ENCODE results near the gene CLTCL1.
"Not testable (repeated sequence)": the region's sequence is repeated elsewhere in the genome, so short reads cannot be mapped to it uniquely, and the experiment has no call there.

Gene CLTCL1

DNA sequence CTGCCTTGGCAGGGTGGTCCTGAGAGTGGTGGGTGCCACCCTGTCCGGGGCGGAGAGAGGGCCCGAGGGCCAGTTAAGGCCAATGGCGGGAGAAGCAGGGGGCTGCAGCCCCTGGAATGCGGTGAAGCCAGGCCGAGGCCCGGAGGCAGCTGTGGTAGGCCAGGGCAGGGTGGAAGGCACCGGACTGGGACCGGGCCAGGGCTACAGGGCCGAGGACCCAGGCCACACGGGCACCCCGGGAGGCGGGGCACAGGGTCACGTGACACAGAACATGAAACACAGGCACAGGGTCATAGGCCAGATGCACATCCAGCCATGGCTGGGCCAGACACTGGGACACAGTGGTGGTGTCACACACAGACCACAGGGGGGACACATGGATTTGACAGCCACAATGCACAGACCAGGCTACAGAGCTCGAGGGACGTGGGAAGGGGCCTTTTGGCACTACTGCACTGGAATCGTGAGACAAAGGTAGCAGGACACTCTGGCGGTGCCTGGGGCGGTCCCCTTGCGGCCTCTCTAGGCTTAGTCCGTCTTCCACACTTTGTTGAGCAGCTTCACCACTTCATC lies 115.8 kb downstream of the CLTCL1 start:
- DNase-seq (ENCODE audit: low spot score) = no peak

DNA sequence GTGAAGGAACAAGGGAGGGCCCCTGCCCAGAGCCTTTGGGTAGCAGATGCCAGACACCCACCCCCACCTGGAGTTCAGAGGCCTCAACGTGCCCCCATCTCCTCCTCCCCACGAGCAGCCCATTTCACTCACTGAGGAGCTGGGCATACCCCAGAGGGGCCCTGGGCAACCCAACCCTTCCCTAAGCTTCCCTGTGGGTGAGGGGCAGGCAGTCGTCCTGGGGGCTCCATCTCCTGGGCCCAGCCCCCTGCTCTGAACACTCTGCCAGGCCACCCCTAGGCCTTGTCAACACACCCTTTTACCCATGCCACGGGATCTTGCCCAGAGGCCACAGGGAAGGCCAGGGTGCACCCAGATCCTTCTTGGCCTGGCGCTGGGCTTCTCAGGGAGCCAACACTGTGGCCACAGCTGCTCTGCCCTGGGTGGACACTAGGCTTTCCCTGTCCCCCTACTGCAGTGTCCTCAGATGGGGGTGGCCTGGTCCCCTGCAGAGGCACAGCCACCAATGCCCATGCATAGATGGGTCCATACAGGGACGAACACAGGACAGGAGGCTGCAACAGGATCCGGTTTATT lies 116.4 kb downstream of the CLTCL1 start:
- DNase-seq (ENCODE audit: low spot score) = no peak

DNA sequence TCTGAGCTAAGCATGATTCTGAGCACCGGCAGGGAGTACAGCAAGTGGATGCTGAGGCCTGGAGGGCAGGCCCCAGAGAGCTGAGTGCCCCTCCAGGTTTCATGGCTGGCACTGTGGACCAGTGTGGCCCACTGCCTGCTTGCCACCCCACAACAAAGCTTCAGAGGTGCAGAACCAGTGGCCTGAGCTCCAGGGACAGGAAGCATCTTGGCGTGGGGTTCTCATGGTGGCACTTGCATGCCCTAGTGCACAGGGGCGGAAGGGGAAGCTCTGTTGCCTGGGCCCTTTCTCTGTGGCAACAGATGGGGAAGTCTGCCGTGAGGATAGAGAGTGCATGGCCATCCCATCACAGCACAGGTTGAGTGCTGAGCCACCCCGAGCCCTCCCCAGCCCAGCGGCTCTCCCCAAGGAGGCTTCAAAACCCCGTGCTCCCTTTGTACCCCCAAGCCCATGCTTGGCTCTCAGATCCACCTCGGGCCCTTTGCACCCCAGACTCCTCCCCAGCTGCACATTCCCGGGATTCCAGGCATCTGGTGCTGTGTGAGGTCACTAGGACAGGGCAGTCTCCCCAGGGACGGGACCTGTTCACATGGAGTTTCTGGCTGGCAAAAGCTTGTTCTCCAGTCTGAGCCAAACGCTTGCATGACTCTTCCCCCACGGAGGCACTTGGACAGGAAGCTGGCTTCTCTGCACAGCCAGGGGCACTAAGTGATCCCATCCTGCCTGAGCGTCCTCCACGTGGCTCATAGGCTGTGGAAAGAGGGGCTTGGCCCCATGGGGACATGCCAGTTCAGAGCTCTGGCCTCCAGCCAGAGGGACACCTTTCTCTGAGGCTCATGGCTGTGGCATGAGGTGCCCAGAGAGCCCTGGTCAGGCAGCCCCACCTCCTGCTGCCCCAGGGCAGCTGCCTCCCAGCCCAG lies 117.2 kb downstream of the CLTCL1 start:
- peak; percentile 76 for DNase-seq (ENCODE audit: low spot score)

DNA sequence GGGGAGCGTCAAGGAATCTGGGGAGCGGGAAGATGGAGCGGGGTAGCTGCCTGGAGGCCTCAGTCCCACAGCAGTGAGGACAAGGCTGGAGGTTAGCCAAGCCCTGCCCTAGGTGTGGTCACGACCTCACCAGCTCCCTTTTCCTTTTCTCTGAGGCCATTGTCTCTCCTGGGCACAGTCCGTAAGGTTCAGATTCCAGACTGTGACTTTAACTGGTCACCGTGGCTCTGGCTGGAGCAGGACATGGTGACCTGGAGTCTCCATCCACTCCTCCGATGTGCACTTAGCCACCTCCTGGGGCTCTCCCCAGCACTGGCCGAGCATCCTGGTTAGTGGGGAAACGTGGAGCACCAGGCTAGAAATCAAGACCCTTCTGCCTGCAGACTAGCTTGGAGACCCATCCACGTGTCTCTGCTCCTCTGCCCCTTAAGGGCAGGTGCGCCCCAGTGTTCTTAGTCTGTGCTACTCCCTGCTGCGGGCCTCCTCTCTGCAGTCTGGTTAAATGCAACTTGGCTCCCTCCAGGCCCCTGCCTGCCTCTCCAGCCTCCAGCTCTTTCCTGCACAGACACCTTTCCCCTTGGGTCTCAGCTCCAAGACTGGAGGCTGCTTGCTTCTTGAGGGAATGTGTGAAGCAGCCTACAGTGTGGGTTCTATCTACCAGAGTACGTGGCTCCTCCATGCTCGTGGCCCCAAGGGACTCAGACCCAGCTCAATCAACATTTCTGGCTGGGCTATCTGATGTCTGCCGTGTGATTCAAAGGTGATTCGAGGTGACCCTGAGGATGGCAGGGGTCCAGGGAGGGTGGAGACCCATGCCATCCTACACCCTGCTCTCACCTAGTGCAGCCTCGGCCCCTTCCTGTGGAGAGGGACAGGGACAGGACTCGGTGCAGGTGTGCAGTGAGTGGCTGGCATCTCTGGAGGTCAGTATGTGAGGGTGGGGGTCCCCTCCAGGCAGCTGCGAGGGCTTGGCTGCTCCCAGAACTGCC lies 118.2 kb downstream of the CLTCL1 start:
- DNase-seq (ENCODE audit: low spot score) = no peak

DNA sequence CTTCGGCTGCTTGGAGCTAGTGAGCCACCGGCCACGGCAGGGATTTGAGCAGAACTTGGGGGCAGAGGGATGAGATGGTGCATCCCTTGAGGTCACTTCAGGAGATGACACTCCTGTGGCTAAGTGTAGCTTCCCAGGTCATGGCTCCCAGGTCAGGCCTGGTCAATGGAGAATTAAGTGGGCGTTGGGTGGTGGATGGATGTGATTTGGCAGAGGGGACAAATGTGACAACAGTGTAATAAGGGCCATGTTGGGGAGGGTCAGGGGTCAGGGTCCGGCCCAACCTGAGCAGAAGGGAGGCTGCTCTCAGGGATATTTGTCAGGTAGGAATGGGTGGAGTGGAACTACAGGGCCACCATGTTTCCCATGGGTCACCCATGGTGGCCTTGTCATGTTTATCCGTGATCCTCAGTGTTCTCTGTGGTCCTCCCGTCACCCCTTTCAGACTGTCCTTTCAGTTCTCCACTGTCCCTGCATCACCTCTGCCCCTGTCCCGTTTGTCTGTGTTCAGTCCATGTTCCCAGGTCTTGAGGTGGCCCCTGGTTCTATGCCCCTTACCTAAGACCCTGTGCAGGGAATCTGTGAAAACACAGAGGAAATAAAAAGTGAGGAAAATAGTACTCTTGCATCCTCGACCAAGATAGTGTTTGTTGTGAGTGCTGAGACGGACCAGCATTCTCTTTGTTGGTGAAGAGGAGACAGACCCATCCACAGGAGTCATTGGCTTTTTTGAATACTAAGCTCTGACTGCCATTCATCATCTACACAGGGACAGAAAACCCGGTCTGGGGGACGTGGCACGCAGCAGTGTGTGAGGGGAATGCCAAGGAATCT lies 119.1 kb downstream of the CLTCL1 start:
- DNase-seq (ENCODE audit: low spot score) = no peak

DNA sequence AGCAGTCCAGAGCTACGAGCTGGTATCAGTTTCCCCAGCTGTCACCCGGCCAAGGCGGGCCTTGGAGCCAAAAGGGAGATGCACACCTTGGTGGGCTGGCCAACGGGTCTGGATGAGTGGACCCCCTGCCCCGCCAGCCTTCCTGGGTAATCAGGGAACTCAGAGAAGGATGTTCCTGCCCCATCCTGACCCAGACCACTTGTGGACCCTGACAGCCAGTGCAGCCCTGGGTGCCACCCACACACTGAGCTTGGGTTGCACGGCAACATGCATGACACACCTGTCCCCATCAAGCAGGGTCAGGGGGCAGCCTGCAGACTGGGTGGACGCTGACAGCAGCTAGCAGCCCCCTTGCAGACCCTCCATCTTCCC lies 121.6 kb downstream of the CLTCL1 start:
- DNase-seq (ENCODE audit: low spot score) = no peak

DNA sequence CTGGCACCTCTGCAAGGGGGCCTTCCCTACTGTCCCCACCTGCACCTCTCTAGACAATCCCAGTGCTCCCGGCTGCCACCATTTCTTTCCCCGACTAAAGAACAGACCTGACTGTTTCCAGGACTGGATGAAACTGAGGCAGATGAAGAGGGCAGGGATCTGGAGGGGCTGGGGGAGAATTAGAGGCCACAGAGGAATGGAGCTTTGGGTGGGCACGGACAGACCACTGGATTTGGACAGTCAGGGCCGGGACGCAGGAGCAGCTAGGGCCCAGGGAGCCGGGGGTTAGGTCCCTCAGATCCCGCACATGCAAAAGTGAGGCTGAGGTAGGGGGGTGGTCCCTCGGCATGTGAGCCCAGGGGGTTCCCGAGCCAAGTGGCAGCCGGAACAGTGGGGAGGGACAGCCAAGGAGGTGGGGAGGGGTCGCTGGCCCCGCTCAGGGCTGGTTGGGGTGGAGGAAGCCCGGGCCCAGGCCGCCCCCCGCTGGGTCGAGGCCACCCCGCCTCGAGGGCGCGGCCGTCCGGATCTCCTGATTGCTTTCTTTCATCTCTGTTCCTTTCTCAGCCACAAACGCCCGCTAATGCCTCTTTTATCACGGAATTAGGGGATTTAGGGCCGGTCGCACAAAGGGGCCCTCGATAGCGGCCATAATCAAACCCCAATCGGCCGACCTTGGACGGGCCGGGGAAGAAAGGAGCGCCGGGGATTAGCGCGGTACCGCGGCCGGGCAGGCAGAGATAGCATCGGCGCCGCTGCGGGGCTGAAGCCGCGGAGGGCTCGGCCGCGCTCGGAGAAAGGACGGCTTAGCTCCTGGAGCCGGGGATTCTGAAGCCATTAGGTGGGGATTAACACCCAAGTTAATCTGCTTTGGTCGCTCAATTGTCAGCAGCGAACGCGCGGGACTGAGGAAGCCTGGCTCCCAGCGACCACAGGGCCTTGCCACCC lies 122.2 kb downstream of the CLTCL1 start:
- DNase-seq (ENCODE audit: low spot score) = no peak

DNA sequence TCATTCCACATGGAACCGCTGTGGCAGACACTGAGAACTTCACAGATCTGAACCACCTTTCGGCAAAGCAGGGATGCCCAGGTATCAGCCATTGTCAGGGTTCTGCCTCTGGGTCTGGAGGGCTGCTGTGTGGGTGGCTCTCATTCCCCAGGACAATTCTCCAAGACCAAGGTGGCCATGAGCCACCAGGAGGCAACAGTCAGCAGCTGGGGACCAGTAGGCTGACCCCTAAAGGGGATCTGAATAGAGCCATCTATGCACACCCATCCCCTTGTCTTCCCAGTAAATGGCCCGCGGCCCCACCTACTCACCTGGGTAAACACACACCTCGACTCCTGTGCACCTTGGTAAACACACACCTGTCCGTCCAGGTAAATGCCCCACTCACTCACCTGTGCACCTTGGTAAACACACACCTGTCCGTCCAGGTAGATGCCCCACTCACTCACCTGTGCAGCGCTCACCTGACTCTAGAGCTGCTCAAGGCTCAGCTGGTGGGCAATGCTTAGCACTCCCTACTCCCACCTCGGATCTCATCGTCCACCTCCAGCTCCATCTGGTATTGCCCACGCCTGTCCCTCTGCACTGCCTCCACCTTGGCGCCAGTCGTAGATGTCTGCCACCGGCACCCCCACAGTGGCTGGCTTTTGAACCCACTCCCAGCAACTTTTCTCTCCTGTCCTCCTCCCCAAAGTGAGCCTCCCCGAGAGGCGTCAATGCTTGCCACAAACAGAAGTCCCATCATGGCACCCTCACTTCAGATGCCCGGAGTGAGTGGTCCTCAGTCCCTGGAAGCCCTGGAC lies 123.2 kb downstream of the CLTCL1 start:
- no peak for DNase-seq (ENCODE audit: low spot score)

DNA sequence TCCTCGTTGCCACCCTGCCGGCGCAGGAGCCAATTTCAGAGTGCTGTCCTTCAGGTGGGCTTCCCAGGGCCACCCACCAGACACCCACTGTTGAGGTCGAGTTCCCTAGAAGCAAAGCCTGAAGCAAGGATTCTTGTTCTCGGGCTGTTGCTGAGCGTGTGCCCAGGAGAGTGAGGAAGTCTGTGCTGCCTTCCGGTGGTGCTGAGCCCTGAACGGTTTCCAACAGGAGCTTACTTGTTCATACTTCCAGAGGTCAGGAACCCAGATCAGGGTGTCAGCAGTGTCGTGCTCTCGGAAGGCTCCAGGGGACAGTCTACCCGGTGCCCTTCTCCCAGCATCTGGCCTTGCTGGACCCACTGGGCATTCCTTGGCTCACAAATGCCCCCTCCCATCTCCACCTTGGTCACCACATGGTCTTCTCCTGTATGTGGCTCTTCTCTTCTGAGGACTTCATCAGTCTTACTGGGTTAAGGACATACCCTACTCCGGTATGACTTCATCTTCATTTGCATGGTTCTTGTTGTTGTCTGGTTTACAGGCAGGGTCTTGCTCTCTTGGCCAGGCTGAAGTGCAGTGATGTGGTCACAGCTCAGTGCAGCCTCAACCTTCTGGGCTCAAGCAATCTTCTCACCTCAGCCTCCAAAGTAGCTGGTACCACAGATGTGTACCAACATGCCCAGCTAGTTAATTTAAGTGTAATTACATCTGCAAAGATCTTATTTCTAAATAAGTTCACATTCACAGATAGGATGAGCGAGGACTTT lies 124.2 kb downstream of the CLTCL1 start:
- DNase-seq (ENCODE audit: low spot score) = no peak

DNA sequence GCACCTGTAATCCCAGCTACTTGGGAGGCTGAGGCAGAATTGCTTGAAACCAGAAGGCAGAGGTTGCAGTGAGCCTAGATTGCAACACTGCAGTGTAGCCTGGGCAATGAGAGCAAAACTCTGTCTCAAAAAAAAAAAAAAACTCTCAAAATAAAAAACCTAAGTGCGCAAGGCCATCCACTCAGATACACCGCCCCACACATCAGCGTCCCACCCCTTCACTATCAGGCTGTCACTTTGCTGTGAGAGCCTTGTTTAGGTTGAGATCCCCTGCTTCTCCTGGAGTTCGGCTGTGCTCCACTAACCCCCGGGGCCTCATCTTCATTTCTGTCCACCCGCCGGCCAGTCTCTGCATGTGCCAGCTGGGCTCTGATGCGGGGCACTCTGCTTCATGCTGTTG lies 125.1 kb downstream of the CLTCL1 start:
- no peak for DNase-seq (ENCODE audit: low spot score)

DNA sequence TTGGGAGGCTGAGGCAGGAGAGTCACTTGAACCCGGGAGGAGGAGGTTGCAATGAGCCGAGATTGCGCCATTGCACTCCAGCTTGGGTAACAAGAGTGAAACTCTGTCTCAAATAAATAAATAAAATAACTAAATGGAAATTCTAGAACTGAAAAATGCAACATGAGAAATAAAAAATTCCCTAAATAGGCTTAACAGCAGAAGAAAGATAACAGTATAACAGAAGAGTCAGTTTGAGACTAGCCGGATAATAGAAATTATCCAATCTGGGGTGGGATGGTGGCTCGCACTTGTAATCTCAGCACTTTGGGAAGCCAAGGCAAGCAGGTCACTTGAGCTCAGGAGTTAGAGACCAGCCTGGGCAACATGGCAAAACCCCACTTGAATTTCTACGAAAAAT lies 127.1 kb downstream of the CLTCL1 start:
- DNase-seq (ENCODE audit: low spot score) = no peak

DNA sequence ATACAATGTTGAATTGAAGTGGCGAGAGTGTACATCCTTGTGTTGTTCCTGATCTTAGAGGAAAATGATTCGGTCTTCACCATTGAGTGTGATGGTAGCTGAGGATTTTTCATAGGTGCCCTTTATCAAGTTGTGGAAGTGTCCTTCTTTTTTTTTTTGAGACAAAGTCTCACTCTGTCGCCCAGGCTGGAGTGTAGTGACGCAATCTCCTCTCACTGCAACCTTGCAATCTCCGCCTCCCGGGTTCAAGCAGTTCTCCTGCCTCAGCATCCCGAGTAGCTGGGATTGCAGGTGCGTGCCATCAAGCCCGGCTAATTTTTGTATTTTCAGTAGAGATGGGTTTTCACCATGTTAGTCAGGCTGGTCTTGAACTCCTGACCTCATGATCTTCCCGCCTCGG lies 132.9 kb downstream of the CLTCL1 start:
- DNase-seq (ENCODE audit: low spot score) = not testable (repeated sequence)

DNA sequence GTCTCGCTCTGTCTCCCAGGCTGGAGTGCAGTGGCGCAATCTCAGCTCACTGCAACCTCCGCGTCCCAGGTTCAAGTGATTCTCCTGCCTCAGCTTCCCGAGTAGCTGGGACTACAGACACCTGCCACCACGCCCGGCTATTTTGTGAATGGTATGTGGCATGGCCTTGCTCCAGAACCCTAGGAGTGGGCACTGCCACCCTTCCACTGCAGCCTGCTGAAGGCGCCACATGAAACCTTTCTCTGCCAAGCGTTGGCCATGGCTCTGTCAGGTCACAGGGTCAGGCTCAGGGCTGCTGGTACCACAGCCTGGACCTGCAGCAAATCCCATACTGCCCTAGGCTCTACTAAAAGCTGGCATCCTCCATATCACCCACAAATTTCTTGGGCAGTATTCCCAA lies 135.4 kb downstream of the CLTCL1 start:
- not testable (repeated sequence) for DNase-seq (ENCODE audit: low spot score)

DNA sequence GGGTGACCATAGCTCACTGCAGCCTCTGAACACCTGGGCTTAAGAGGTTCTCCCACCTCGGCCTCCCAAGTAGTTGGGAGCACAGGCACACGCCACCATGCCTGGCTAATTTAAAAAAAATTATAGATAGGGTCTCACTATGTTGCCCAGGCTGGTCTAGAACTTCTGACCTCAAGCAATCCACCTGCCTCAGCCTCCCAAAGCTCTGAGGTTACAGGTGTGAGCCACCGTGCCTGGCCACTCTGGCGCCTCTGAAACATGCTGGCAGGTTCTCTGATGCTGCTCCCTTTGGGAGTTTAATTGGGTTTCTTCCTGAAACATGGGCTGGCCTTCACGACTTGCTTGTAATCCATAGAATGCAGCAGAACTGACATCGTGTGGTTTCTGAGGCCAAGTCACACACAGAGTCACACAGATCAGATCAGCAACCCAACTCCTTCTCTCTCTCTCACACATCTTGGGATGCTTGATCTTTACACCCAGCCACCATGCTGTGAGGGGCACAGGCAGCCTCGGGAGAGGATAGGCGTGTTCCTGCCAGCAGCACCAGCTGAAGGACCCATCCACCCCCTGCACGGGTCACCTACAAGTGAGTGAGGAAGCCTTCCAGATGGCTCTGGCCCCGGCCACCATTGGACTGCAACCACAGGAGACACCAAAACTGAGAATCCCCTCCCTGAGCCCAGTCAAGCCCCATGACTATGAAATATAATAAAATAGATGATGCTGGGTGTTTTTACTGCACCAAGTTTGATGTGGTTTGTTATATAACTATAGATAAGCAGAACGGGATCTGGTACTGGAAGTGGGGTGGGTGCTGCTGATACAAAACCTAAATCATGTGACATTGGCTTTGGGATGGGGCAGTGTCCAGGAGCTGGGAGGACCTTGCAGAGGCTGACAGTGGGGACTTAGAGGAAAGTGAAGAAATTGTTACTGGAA lies 138.3 kb downstream of the CLTCL1 start:
- no peak for DNase-seq (ENCODE audit: low spot score)

DNA sequence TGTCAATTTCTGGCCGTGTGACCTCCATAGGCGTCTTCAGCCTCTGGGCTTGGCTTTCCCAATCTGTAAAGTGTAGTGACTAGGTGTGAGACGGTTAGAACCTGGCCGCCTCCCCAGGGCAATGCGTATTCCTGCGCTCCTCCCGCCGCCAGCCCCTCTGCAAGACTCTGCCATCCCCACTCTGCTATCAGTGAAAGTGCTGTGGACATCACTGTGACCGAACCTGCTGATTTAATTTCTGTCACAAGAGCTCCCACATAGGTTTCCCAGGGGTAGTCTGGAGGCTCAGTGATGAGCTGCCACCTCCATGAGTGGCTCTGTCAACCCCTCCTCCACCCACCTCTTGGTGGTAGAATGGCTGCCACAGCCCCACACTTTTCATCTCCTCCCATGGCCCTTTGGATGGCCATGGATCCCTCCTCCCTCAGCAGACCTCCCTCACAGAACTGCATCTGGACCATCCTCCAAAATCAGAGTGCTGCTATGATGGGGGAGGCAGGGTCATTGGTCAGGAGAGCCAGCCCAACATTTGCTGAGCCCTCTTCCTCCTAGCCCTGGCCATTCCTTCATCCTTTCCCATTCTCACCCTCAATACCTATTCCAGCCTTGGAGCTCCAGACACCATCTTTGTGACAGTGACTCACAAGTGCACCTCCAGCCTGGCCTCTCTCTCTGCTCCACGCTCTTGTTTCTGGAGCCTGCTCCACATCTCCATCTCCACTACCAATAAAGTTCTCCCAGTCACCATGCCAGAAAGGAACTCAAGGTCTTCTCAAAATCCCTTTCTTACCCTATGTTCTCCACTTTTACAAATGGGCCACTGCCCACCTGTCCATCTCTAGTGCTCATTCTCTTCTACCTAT lies 140.0 kb downstream of the CLTCL1 start:
- no peak for DNase-seq (ENCODE audit: low spot score)
